ENCODE measurements around the gene BCAS3.

BCAS3 gene

GRCh38 chr17:61161615-61162134 lies 484.0 kb downstream of the BCAS3 start:
- no peak for TF ChIP-seq CTCF (IDR thresholded peaks at IDR 0.05; ENCODE audit: low read depth, low read length)
- DNase-seq (ENCODE audit: low read depth in 2 of 2), result no peak
- H3K4me3 ChIP-seq (replicated peaks in 1 of 2; ENCODE audit: low read depth in 2 of 2, low read length in 2 of 2), result no peak overlapping the region

- DNase-seq (ENCODE audit: low read depth in 2 of 2), result no peak
- no peak for TF ChIP-seq CTCF (IDR thresholded peaks at IDR 0.05; ENCODE audit: low read depth, low read length)
These were observed 486.9 kb downstream of the BCAS3 start for GRCh38 chr17:61164517-61164916.

GRCh38 chr17:61167075-61167474 lies 489.4 kb downstream of the BCAS3 start:
- H3K4me3 ChIP-seq (replicated peaks in 1 of 2; ENCODE audit: low read depth in 2 of 2, low read length in 2 of 2), result no peak overlapping the region
- TF ChIP-seq CTCF (IDR thresholded peaks at IDR 0.05; ENCODE audit: low read depth, low read length), result no peak
- DNase-seq (ENCODE audit: low read depth in 2 of 2), result no peak

More at GRCh38 chr17:61164517-61164916, 486.9 kb downstream of the BCAS3 start:
- H3K4me3 ChIP-seq (replicated peaks in 1 of 2; ENCODE audit: low read depth in 2 of 2, low read length in 2 of 2), result no peak overlapping the region

- TF ChIP-seq CTCF (IDR thresholded peaks at IDR 0.05; ENCODE audit: low read depth, low read length), result no peak
- no peak for DNase-seq (ENCODE audit: low read depth in 2 of 2)
- no peak overlapping the region for H3K4me3 ChIP-seq (replicated peaks in 1 of 2; ENCODE audit: low read depth in 2 of 2, low read length in 2 of 2)
These were observed 490.9 kb downstream of the BCAS3 start for GRCh38 chr17:61168506-61168905.

- no peak overlapping the region for H3K4me3 ChIP-seq (replicated peaks in 1 of 2; ENCODE audit: low read depth in 2 of 2, low read length in 2 of 2)
- no peak for TF ChIP-seq CTCF (IDR thresholded peaks at IDR 0.05; ENCODE audit: low read depth, low read length)
- no peak for DNase-seq (ENCODE audit: low read depth in 2 of 2)
These were observed 496.7 kb downstream of the BCAS3 start for GRCh38 chr17:61174310-61174709.

GRCh38 chr17:61175298-61176142 lies 497.9 kb downstream of the BCAS3 start:
- DNase-seq (ENCODE audit: low read depth in 2 of 2), result no peak
- no peak overlapping the region for H3K4me3 ChIP-seq (replicated peaks in 1 of 2; ENCODE audit: low read depth in 2 of 2, low read length in 2 of 2)
- no peak for TF ChIP-seq CTCF (IDR thresholded peaks at IDR 0.05; ENCODE audit: low read depth, low read length)
